Measurements from ENCODE around the gene LUC7L3. TPM values are rescaled to one million over a fixed set of nuclear protein-coding genes. Genes with fewer than 3 reads are reported as not detected.

Gene LUC7L3
- total RNA-seq, 4 donors from 2014 or later = 18.0 to 95.2 (median 31.5) TPM

GRCh38 chr17:50689956-50690886 is 29.2 kb upstream of the LUC7L3 start:
- 50 to 53% methylated on average over 6 to 9 of the region's 19 CpGs for WGBS, 2 donors
- Histone ChIP-seq H3K4me3 (no peak overlapping the region), H3K9me3 (no peaks in the 10 kb centered on the region), H3K4me1 (peaks cover 23 to 77% (median 43%) of the 10 kb centered on the region in 3 donors), H3K27me3 (no peaks in the 10 kb centered on the region), H3K36me3 (peaks cover 0 to 34% (median 0%) of the 10 kb centered on the region in 3 donors), H3K27ac (peak overlapping the region in 1 of 4 donors; percentile 21)
- DNase-seq = no peak
- intact Hi-C loops (cut with DNase I) = no loop called here
- TF ChIP-seq POLR2A (IDR thresholded peaks at IDR 0.05) = no peak
- TF ChIP-seq, protein P1, sequence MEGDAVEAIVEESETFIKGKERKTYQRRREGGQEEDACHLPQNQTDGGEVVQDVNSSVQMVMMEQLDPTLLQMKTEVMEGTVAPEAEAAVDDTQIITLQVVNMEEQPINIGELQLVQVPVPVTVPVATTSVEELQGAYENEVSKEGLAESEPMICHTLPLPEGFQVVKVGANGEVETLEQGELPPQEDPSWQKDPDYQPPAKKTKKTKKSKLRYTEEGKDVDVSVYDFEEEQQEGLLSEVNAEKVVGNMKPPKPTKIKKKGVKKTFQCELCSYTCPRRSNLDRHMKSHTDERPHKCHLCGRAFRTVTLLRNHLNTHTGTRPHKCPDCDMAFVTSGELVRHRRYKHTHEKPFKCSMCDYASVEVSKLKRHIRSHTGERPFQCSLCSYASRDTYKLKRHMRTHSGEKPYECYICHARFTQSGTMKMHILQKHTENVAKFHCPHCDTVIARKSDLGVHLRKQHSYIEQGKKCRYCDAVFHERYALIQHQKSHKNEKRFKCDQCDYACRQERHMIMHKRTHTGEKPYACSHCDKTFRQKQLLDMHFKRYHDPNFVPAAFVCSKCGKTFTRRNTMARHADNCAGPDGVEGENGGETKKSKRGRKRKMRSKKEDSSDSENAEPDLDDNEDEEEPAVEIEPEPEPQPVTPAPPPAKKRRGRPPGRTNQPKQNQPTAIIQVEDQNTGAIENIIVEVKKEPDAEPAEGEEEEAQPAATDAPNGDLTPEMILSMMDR (IDR thresholded peaks at IDR 0.05) = no peak

DNA sequence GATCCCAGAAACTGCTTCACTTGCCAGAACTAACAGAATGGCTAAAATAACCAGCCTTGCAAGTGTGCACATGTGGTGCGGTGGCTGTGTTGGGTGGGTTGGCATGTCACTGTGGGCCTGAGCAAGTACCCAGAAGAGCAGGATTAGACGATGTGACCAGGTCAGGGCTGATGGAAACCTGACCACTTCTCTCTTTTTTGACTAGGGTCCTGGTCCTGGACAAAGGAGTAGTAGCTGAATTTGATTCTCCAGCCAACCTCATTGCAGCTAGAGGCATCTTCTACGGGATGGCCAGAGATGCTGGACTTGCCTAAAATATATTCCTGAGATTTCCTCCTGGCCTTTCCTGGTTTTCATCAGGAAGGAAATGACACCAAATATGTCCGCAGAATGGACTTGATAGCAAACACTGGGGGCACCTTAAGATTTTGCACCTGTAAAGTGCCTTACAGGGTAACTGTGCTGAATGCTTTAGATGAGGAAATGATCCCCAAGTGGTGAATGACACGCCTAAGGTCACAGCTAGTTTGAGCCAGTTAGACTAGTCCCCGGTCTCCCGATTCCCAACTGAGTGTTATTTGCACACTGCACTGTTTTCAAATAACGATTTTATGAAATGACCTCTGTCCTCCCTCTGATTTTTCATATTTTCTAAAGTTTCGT is 28.4 kb upstream of the LUC7L3 start:
- Histone ChIP-seq H3K9me3 (no peaks in the 10 kb centered on the region), H3K36me3 (peaks cover 0 to 42% (median 7%) of the 10 kb centered on the region in 3 donors), H3K4me1 (peaks cover 23 to 72% (median 39%) of the 10 kb centered on the region in 3 donors), H3K27me3 (no peaks in the 10 kb centered on the region), H3K4me3 (no peak overlapping the region), H3K27ac (peak overlapping the region in 3 of 4 donors; percentile 0 to 21 (median 16))
- TF ChIP-seq, protein P1 (IDR thresholded peaks at IDR 0.05) = no peak
- no peak for TF ChIP-seq POLR2A (IDR thresholded peaks at IDR 0.05)
- 46% methylated on average over 8 to 9 of the region's 9 CpGs for WGBS, 2 donors
- DNase-seq = no peak
- intact Hi-C loops (cut with DNase I) = no loop called here

GRCh38 chr17:50691550-50692447 is 27.6 kb upstream of the LUC7L3 start:
- peak overlapping the region in 3 of 4 donors; percentile 7 to 21 (median 16) for H3K27ac ChIP-seq
- DNase-seq = no peak
- peaks cover 0 to 50% (median 15%) of the 10 kb centered on the region in 3 donors for H3K36me3 ChIP-seq
- H3K4me1 ChIP-seq = peaks cover 17 to 72% (median 31%) of the 10 kb centered on the region in 3 donors
- no peak overlapping the region for H3K4me3 ChIP-seq
- no peaks in the 10 kb centered on the region for H3K9me3 ChIP-seq
- TF ChIP-seq POLR2A (IDR thresholded peaks at IDR 0.05) = no peak
- TF ChIP-seq, protein P1 (IDR thresholded peaks at IDR 0.05) = no peak
- H3K27me3 ChIP-seq = no peaks in the 10 kb centered on the region
- 39 to 56% methylated on average over 5 to 6 of the region's 6 CpGs for WGBS, 2 donors
- intact Hi-C loops (cut with DNase I) = no loop called here

DNA sequence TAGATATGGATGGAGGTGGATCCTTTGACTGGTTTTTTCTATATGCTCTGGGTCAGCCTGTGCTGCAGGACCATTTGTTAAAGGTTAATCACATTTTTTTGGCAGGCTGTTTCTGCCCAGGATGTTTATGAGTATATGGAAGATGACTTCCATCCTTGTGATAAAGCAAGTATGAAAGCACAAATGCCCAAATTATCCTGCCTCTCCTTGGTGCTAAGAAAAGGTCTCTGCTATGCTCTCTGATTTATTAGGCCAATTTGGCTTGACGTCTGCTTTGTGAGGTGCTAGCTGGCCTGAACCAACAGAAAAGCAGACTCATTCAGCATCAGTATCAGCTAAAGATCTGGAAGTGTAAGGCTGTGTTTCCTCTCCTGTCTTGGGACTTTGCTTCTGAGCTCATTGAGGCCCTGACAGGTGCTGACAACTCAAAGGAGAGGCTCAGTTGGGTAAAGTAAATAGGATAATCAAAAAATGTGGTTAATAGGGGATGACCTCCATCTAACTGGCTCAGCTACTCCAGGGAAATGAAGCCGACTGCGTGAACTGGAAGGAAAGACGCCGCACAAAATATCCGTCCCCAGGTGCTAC is 26.9 kb upstream of the LUC7L3 start:
- no peaks in the 10 kb centered on the region for H3K9me3 ChIP-seq
- H3K27ac ChIP-seq = peak overlapping the region in 1 of 4 donors; percentile 21
- no peak for TF ChIP-seq POLR2A (IDR thresholded peaks at IDR 0.05)
- TF ChIP-seq, protein P1 (IDR thresholded peaks at IDR 0.05) = no peak
- no peaks in the 10 kb centered on the region for H3K27me3 ChIP-seq
- no peak overlapping the region for H3K4me3 ChIP-seq
- 82 to 88% methylated on average over 6 of the region's 6 CpGs for WGBS, 2 donors
- peaks cover 15 to 72% (median 26%) of the 10 kb centered on the region in 3 donors for H3K4me1 ChIP-seq
- DNase-seq = no peak
- peaks cover 3 to 57% (median 18%) of the 10 kb centered on the region in 3 donors for H3K36me3 ChIP-seq
- intact Hi-C loops (cut with DNase I) = no loop called here
